Fibroblast of the aortic adventitia (primary cell): ENCODE measurements around the gene PSMD3. TPM values are rescaled to one million over a fixed set of nuclear protein-coding genes. Genes with fewer than 3 reads are reported as not detected.
"Not testable (repeated sequence)": the region's sequence is repeated elsewhere in the genome, so short reads cannot be mapped to it uniquely, and the experiment has no call there.

ENCODE experiments used
- DNase-seq: peaks from one replicate; pipeline ENCODE4 v3.0.0-alpha.2; 2010; ENCODE audit warnings: low read depth
- H3K4me3 ChIP-seq: 2 replicates; pipeline ENCODE4 v1.5.1; 2011; ENCODE audit warnings: low read depth, mild to moderate bottlenecking, control low read depth, low read length, moderate library complexity
- CTCF ChIP-seq: IDR thresholded peaks from 2 replicates; pipeline ENCODE4 v1.5.1; 2011; ENCODE audit warnings: mild to moderate bottlenecking, low read length, control low read depth, inconsistent platforms; ENCODE audit not compliant: insufficient read depth
- total RNA-seq: library from RNA; depleted of rRNA; stranded (reverse); fragments of >200 nt; gene quantifications from 2 replicates; pipeline ENCODE4 v1.2.3, GENCODE V29; 2012; ENCODE audit warnings: low replicate concordance

The PSMD3 gene
- total RNA-seq, 1 donor, result 73.5 TPM

GRCh38 chr17:40004712-40005111, 24.1 kb downstream of the PSMD3 start:
- no peak for DNase-seq
- TF ChIP-seq CTCF, result no peak
- H3K4me3 ChIP-seq, result no peak overlapping the region

GRCh38 chr17:40005520-40005919, 24.9 kb downstream of the PSMD3 start:
- no peak overlapping the region for H3K4me3 ChIP-seq
- no peak for TF ChIP-seq CTCF
- no peak for DNase-seq

DNA sequence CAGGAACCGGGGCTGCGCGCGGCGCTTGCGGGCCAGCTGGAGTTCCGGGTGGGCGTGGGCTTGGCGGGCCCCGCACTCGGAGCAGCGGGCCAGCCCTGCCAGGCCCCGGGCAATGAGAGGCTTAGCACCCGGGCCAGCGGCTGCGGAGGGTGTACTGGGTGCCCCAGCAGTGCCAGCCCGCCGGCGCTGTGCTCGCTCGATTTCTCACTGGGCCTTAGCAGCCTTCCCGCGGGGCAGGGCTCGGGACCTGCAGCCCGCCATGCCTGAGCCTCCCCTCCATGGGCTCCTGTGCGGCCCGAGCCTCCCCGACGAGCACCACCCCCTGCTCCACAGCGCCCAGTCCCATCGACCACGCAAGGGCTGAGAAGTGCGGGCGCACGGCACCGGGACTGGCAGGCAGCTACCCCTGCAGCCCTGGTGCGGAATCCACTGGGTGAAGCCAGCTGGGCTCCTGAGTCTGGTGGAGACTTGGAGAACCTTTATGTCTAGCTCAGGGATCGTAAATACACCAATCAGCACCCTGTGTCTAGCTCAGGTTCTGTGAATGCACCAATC, 30.4 kb downstream of the PSMD3 start:
- DNase-seq, H3K4me3 ChIP-seq: not testable (repeated sequence)

GRCh38 chr17:40012017-40012647, 31.5 kb downstream of the PSMD3 start:
- not testable (repeated sequence) for H3K4me3 ChIP-seq, DNase-seq

- no peak for TF ChIP-seq CTCF
- no peak overlapping the region for H3K4me3 ChIP-seq
- DNase-seq, result no peak
These were observed 33.9 kb downstream of the PSMD3 start for GRCh38 chr17:40014375-40014980.

GRCh38 chr17:40015005-40015997, 34.7 kb downstream of the PSMD3 start, which contains the start of gene CSF3:
CSF3 (plus strand) TSS chr17:40015440; CDS start chr17:40015475, 35 bp downstream.
- no peak within 1 kb of the TSS for H3K4me3 ChIP-seq
- TF ChIP-seq CTCF, result no peak
- DNase-seq, result peak; percentile 37

- DNase-seq, result no peak
- H3K4me3 ChIP-seq, result no peak overlapping the region
- no peak for TF ChIP-seq CTCF
These were observed 35.7 kb downstream of the PSMD3 start for GRCh38 chr17:40015998-40016985.
